Kidney epithelial cell (primary cell): ENCODE measurements around the gene RAB3IL1. TPM values are rescaled to one million over a fixed set of nuclear protein-coding genes. Genes with fewer than 3 reads are reported as not detected.

Experiments used
- DNase-seq: peaks from one replicate; pipeline ENCODE4 v3.0.0-alpha.2; 2010; ENCODE audit warnings: low read depth
- H3K27me3 ChIP-seq: 2 replicates; pipeline ENCODE4 v1.6.0; 2011; ENCODE audit warnings: low read length; ENCODE audit not compliant: control insufficient read depth, insufficient read depth
- H3K36me3 ChIP-seq: 2 replicates; pipeline ENCODE4 v1.5.1; 2011; ENCODE audit warnings: low read length; ENCODE audit not compliant: control insufficient read depth, insufficient read depth
- H3K4me3 ChIP-seq: 2 replicates; pipeline ENCODE4 v1.5.1; 2011; ENCODE audit warnings: low read depth, mild to moderate bottlenecking, control low read depth, low read length
- total RNA-seq: library from RNA; depleted of rRNA; stranded (reverse); fragments of >200 nt; gene quantifications from 2 replicates; pipeline ENCODE4 v1.2.3, GENCODE V29; 2015
- TF ChIP-seq, protein P1 (sequence below): IDR thresholded peaks from 2 replicates; pipeline ENCODE4 v1.5.1; 2011; ENCODE audit warnings: mild to moderate bottlenecking, moderate library complexity, low read length, control low read depth, inconsistent platforms; ENCODE audit not compliant: insufficient read depth, poor library complexity, severe bottlenecking

Gene RAB3IL1
- total RNA-seq, 1 donor from 2014 or later, result 5.2 TPM

DNA sequence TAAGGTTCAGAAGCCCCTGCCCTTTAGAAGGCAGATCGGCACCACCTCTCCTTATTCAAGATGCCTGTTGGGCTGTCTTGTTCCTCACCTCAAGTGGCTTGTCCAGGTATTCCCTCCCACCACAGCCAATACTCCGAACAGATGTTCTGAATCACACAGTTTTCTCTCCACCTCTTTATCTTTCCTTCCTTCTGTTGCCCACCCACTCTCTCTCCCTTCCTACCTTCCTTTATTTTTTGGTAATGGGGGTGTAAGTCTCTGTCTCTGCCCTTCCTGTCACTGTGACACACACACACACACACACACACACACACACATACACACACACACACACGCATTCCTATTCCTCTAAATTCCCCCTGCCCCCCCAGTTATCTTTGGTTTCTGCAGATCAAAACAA, 41.2 kb upstream of the RAB3IL1 start:
- DNase-seq, result no peak
- Histone ChIP-seq H3K27me3 (peaks cover 5% of the 10 kb centered on the region), H3K36me3 (no peaks in the 10 kb centered on the region), H3K4me3 (no peak overlapping the region)
- TF ChIP-seq, protein P1, sequence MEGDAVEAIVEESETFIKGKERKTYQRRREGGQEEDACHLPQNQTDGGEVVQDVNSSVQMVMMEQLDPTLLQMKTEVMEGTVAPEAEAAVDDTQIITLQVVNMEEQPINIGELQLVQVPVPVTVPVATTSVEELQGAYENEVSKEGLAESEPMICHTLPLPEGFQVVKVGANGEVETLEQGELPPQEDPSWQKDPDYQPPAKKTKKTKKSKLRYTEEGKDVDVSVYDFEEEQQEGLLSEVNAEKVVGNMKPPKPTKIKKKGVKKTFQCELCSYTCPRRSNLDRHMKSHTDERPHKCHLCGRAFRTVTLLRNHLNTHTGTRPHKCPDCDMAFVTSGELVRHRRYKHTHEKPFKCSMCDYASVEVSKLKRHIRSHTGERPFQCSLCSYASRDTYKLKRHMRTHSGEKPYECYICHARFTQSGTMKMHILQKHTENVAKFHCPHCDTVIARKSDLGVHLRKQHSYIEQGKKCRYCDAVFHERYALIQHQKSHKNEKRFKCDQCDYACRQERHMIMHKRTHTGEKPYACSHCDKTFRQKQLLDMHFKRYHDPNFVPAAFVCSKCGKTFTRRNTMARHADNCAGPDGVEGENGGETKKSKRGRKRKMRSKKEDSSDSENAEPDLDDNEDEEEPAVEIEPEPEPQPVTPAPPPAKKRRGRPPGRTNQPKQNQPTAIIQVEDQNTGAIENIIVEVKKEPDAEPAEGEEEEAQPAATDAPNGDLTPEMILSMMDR, result no peak

DNA sequence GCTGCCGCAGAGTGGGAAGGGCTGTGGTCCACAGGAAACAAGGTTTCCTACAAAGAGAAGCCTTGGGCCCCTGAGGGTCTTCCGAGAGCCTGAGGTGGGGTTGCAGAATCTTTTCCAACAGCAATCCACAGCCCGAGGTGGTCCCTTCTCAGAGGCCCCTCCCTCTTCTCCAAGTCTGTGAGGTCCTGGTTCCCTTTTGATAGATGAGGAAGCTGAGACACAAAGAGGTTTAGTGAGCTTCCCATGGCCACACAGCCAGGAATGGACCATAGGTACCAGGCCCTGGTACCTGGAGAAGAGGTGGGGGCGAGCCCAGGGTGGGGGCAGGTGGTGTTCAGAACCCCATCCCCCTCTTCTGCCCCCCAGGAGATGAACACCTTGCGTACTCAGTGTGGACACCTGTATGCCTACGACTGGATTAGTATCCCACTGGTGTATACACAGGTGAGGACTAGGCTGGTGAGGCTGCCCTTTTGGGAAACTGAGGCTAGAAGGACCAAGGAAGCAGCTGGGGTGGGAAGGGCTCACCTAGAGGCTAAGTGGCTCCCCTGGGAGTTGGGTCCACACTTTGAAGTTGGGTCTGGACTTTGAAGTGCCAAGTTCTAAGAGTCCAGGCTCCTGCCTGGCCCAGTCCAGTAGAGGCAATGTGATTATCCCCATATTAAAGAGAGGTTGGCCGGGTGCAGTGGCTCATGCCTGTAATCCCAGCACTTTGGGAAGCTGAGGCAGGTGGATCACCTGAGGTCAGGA, 39.8 kb upstream of the RAB3IL1 start:
- Histone ChIP-seq H3K27me3 (peaks cover 5% of the 10 kb centered on the region), H3K36me3 (no peaks in the 10 kb centered on the region), H3K4me3 (no peak overlapping the region)
- TF ChIP-seq, protein P1, result no peak
- DNase-seq, result no peak

DNA sequence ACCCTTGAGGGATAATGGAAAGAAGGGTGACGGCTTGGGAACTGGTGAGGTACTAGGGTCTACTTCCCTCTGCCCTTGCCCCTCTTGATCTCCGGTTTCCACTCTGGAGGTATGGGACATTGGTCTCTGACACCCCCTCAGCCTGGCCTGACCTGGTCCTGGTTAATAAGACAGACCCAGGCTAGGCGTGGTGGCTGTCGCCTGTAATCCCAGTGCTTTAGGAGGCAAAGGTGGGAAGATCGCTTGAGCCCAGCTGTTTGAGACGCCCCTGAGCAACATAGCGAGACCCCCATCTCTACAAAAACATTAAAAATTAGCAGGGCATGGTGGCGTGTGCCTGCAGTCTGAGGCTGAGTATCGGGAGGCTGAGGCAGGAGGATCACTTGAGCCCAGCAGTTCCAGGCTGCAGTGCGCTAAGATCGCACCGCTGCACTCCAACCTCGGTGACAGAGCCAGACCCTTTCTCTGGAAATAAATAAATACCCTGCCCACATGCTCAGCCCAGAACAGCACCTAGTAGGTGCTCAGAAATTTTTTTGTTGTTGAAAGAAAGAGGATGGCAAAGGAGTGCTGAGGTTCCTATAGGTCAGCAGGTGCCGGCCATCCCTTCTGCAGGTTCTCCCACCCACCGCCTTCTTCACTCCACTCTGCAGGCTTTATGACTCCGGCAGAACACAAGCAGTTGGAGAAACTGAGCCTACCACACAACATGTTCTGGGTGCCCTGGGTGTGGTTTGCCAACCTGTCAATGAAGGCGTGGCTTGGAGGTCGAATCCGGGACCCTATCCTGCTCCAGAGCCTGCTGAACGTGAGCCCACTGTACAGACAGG, 39.0 kb upstream of the RAB3IL1 start:
- no peaks in the 10 kb centered on the region for H3K36me3 ChIP-seq
- no peak for DNase-seq
- TF ChIP-seq, protein P1, result no peak
- H3K4me3 ChIP-seq, result no peak overlapping the region
- H3K27me3 ChIP-seq, result peaks cover 5% of the 10 kb centered on the region

DNA sequence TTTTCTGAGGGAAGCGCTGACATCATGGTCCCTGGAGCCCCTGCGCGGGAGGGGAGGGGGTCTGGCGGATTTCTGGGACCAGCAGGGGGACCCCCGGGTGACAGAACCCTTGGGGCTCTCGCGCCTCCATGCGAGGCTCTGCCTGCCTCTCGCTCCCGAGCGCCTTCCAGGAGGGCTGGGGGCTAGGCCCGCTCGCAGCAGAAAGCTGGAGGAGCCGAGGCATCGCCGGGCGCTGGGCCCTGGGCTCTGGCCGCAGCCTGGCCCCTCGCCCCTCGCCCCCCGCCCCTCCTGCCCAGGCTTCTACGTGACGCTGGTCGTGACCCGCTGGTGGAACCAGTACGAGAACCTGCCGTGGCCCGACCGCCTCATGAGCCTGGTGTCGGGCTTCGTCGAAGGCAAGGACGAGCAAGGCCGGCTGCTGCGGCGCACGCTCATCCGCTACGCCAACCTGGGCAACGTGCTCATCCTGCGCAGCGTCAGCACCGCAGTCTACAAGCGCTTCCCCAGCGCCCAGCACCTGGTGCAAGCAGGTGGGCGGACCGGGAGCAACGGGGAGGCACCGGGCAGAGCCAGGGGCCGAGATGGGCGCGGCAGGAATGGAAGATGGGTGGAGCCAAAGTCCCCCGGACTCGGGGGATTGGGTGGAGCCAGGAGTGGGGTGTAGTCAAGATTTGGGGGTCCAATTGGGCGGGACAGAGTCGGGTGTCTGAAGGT, 38.2 kb upstream of the RAB3IL1 start:
- DNase-seq, result no peak
- H3K4me3 ChIP-seq, result no peak overlapping the region

DNA sequence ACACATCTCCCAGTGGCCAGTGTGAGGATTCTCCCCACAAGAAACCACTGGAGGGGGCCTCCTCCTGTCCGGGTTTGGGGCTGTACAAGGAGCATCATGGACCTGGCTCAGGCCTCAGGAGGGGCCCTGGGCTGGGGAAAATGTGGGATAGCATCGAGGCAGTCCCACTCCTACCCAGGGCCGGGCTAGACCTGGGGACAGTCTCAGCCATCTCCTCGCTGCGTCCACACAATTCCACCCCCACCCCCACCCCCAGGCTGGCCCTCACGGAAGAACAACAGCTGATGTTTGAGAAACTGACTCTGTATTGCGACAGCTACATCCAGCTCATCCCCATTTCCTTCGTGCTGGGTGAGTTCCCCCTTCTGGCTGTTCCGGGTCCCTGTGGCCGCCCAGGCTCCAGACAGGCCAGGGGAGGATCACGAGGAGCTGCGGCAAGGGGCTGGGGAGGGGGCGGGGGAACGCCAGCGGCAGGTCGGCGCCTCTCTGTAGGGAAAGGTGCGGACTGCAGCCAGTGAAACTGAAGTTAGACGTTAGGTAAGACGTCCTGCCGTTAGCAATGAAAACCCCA, 37.6 kb upstream of the RAB3IL1 start:
- TF ChIP-seq, protein P1, result no peak
- no peak overlapping the region for H3K4me3 ChIP-seq
- no peaks in the 10 kb centered on the region for H3K36me3 ChIP-seq
- no peak for DNase-seq
- peaks cover 5% of the 10 kb centered on the region for H3K27me3 ChIP-seq

More for the DNA sequence above, 38.2 kb upstream of the RAB3IL1 start:
- no peaks in the 10 kb centered on the region for H3K36me3 ChIP-seq
- H3K27me3 ChIP-seq, result peaks cover 5% of the 10 kb centered on the region
- TF ChIP-seq, protein P1, result no peak
